ENCODE measurements around the gene LIFR. TPM values are rescaled to one million over a fixed set of nuclear protein-coding genes. Genes with fewer than 3 reads are reported as not detected.
"Not testable (repeated sequence)": the region's sequence is repeated elsewhere in the genome, so short reads cannot be mapped to it uniquely, and the experiment has no call there.

LIFR gene
- total RNA-seq, 1 donor from 2014 or later: 58.0 TPM

DNA sequence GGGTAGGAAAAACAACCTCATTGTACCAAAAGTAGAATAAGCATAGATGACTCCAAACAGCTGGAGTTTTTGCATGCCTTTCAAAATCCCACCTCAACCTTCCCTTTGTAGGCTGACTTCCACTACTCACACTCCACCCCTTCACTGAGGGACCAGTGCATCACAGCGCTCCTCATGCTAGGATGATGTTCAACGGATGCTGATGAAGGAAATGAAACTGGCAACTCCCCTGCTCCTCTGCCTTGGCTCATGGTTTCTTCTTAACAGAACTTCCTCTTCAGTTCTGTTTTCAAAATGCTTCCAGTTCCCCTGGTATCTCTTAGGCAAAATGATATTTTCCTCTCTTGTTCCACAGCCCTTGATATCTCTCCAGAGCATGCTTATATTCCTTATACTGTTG lies 29.0 kb downstream of the LIFR start:
- TF ChIP-seq, protein P1, sequence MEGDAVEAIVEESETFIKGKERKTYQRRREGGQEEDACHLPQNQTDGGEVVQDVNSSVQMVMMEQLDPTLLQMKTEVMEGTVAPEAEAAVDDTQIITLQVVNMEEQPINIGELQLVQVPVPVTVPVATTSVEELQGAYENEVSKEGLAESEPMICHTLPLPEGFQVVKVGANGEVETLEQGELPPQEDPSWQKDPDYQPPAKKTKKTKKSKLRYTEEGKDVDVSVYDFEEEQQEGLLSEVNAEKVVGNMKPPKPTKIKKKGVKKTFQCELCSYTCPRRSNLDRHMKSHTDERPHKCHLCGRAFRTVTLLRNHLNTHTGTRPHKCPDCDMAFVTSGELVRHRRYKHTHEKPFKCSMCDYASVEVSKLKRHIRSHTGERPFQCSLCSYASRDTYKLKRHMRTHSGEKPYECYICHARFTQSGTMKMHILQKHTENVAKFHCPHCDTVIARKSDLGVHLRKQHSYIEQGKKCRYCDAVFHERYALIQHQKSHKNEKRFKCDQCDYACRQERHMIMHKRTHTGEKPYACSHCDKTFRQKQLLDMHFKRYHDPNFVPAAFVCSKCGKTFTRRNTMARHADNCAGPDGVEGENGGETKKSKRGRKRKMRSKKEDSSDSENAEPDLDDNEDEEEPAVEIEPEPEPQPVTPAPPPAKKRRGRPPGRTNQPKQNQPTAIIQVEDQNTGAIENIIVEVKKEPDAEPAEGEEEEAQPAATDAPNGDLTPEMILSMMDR (IDR thresholded peaks at IDR 0.05; ENCODE audit: unreplicated experiment): no peak
- Mint-ChIP-seq H3K36me3 (peaks cover 9% of the 10 kb centered on the region), H3K9me3 (peaks cover 8% of the 10 kb centered on the region), H3K4me1 (peaks cover 4% of the 10 kb centered on the region), H3K4me3 (no peak overlapping the region), H3K27me3 (ENCODE audit: low read depth) (no peaks in the 10 kb centered on the region), H3K27ac (no peak overlapping the region)
- DNase-seq (ENCODE audit: low spot score in 2 of 2, unreplicated experiment in 2 of 2): no peak

GRCh38 chr5:38524022-38524421 lies 32.4 kb downstream of the LIFR start:
- Mint-ChIP-seq H3K4me3 (no peak overlapping the region), H3K36me3 (peaks cover 27% of the 10 kb centered on the region), H3K27me3 (ENCODE audit: low read depth) (no peaks in the 10 kb centered on the region), H3K9me3 (peaks cover 5% of the 10 kb centered on the region), H3K27ac (no peak overlapping the region), H3K4me1 (peaks cover 4% of the 10 kb centered on the region)
- TF ChIP-seq, protein P1 (IDR thresholded peaks at IDR 0.05; ENCODE audit: unreplicated experiment): no peak
- DNase-seq (ENCODE audit: low spot score in 2 of 2, unreplicated experiment in 2 of 2): no peak

DNA sequence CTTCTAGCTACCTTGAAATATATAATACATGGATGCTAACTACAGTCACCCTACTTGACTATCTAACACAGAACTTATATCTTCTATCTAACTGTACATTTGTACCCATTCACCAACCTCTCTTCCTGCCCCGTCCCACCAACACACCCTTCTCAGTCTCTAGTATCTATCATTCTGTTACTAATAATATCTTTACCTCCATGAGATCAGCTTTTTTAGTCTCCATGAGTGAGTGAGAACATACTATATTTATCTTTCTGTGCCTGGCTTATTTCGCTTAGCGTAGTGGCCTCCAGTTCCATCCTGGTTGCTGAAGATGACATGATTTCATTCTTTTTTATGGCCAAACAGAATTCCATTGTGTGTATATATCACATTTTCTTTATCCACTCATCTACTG lies 37.0 kb downstream of the LIFR start:
- Mint-ChIP-seq H3K27ac (no peak overlapping the region), H3K36me3 (peaks cover 33% of the 10 kb centered on the region)
- TF ChIP-seq, protein P1 (IDR thresholded peaks at IDR 0.05; ENCODE audit: unreplicated experiment): no peak

DNA sequence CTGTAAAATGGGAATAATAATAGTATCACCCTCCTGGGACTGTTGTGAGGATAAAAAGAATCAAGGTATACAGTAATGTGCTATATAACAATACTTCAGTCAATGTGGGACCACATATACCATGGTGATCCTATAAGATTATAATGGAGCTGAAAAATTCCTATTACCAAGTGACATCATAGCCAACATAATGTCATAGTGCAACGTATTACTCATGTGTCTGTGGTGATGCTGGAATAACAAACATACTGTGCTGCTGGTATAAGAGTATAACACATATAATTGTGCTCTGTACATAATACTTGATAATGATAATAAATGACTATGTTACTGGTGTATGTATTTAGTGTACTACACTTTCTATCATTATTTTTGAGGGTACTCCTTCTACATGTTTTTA lies 38.1 kb downstream of the LIFR start:
- peaks cover 15% of the 10 kb centered on the region for H3K4me1 Mint-ChIP-seq
- H3K36me3 Mint-ChIP-seq: peaks cover 29% of the 10 kb centered on the region
- no peak for DNase-seq (ENCODE audit: low spot score in 2 of 2, unreplicated experiment in 2 of 2)
- H3K27ac Mint-ChIP-seq: no peak overlapping the region
- no peaks in the 10 kb centered on the region for H3K27me3 Mint-ChIP-seq (ENCODE audit: low read depth)
- H3K9me3 Mint-ChIP-seq: peaks cover 5% of the 10 kb centered on the region
- TF ChIP-seq, protein P1 (IDR thresholded peaks at IDR 0.05; ENCODE audit: unreplicated experiment): no peak
- H3K4me3 Mint-ChIP-seq: no peak overlapping the region

More for the DNA sequence above, 37.0 kb downstream of the LIFR start:
- DNase-seq (ENCODE audit: low spot score in 2 of 2, unreplicated experiment in 2 of 2): no peak
- Mint-ChIP-seq H3K27me3 (ENCODE audit: low read depth) (no peaks in the 10 kb centered on the region), H3K9me3 (peaks cover 5% of the 10 kb centered on the region), H3K4me3 (no peak overlapping the region), H3K4me1 (peaks cover 15% of the 10 kb centered on the region)

DNA sequence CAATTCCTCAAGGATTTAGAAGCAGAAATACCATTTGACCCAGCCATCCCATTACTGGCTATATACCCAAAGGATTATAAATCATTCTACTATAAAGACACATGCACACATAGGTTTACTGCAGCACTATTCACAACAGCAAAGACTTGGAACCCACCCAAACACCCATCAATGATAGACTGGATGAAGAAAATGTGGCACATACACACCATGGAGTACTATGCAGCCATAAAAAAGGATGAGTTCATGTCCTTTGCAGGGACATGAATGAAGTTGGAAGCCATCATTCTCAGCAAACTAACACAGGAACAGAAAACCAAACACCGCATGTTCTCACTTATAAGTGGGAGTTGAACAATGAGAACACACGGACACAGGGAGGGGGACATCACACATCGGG lies 39.8 kb downstream of the LIFR start:
- H3K27ac Mint-ChIP-seq; H3K27me3 Mint-ChIP-seq (ENCODE audit: low read depth); H3K9me3 Mint-ChIP-seq; H3K4me3 Mint-ChIP-seq; DNase-seq (ENCODE audit: low spot score in 2 of 2, unreplicated experiment in 2 of 2): not testable (repeated sequence)
- Mint-ChIP-seq H3K4me1 (peaks cover 15% of the 10 kb centered on the region), H3K36me3 (peaks cover 28% of the 10 kb centered on the region)

GRCh38 chr5:38515646-38516045 lies 40.8 kb downstream of the LIFR start:
- H3K4me3 Mint-ChIP-seq: no peak overlapping the region
- H3K27me3 Mint-ChIP-seq (ENCODE audit: low read depth): no peaks in the 10 kb centered on the region
- peaks cover 28% of the 10 kb centered on the region for H3K36me3 Mint-ChIP-seq
- TF ChIP-seq, protein P1 (IDR thresholded peaks at IDR 0.05; ENCODE audit: unreplicated experiment): no peak
- peaks cover 5% of the 10 kb centered on the region for H3K9me3 Mint-ChIP-seq
- H3K4me1 Mint-ChIP-seq: peaks cover 21% of the 10 kb centered on the region
- no peak for DNase-seq (ENCODE audit: low spot score in 2 of 2, unreplicated experiment in 2 of 2)
- peak overlapping the region; percentile 85 for H3K27ac Mint-ChIP-seq
